Astrocyte (in vitro differentiated cells and primary cell): ENCODE measurements around the gene JAML.

Source experiments
- EZH2 ChIP-seq: IDR thresholded peaks from 2 replicates; pipeline ENCODE4 v1.6.1; 2012; ENCODE audit warnings: mild to moderate bottlenecking, low read length, inconsistent platforms; ENCODE audit not compliant: insufficient read depth
- TF ChIP-seq, protein P1 (sequence below): IDR thresholded peaks from 2 replicates; pipeline ENCODE4 v1.5.1; 2011; ENCODE audit warnings: low read depth, mild to moderate bottlenecking, inconsistent platforms, low read length, moderate library complexity; ENCODE audit not compliant: insufficient read depth

DNA sequence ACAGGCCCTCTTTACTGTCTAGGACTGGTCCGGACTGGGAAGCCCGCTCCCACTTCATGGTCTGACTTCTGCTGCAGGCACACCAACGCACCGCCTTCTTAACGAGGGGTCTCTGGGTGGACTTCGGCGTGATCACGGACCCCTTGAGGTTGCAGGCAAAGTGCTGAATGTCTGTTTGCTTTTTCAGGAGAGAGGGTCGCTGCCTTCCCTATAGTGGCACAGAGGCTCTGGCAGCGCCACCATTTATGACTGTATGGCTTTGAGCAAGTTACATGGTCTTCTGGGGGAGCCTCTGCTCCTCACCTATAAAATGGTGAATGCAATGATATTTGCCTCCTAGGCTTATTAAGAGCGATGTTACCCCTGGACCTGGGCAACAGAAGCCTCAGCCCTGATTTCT is 70.8 kb downstream of the JAML start:
- TF ChIP-seq, protein P1, sequence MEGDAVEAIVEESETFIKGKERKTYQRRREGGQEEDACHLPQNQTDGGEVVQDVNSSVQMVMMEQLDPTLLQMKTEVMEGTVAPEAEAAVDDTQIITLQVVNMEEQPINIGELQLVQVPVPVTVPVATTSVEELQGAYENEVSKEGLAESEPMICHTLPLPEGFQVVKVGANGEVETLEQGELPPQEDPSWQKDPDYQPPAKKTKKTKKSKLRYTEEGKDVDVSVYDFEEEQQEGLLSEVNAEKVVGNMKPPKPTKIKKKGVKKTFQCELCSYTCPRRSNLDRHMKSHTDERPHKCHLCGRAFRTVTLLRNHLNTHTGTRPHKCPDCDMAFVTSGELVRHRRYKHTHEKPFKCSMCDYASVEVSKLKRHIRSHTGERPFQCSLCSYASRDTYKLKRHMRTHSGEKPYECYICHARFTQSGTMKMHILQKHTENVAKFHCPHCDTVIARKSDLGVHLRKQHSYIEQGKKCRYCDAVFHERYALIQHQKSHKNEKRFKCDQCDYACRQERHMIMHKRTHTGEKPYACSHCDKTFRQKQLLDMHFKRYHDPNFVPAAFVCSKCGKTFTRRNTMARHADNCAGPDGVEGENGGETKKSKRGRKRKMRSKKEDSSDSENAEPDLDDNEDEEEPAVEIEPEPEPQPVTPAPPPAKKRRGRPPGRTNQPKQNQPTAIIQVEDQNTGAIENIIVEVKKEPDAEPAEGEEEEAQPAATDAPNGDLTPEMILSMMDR, result no peak
- no peak for TF ChIP-seq EZH2
